ENCODE measurements around the gene HLA-A.

- TF ChIP-seq CTCF (IDR thresholded peaks at IDR 0.05): no peak
- no peak for TF ChIP-seq POLR2A (IDR thresholded peaks at IDR 0.05)
- no peak for TF ChIP-seq POLR2AphosphoS5 (IDR thresholded peaks at IDR 0.05)
These were observed 26.6 kb downstream of the HLA-A start for GRCh38 chr6:29968905-29969304.
